HG03520 (cell line): ENCODE measurements around the gene CYFIP2.

Experiments
- ATAC-seq: cut with Tn5 transposase; IDR thresholded peaks from one replicate; pipeline ENCODE4 v1.9.1; 2021; ENCODE audit warnings: mild to moderate bottlenecking, moderate library complexity; ENCODE audit not compliant: unreplicated experiment

The CYFIP2 gene

DNA sequence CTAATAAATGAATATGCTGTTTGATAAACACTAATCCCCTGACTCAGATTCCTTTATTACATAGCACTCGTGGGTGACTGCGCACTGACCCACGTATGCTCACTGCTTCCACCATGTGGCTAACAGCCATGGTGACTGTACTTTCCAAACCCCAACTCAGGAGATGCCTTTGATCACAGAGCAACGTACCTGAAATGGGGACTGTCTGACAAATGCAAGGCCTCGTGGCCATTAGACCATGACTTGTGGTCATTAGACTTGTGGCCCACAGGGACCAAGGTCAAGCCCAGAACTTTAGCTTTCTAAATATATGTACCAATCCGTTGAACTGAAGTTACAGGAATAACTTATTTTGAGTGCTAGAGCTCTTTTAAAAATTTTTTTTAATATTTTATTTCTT lies 46.6 kb downstream of the CYFIP2 start:
- peak; percentile 91 for ATAC-seq

DNA sequence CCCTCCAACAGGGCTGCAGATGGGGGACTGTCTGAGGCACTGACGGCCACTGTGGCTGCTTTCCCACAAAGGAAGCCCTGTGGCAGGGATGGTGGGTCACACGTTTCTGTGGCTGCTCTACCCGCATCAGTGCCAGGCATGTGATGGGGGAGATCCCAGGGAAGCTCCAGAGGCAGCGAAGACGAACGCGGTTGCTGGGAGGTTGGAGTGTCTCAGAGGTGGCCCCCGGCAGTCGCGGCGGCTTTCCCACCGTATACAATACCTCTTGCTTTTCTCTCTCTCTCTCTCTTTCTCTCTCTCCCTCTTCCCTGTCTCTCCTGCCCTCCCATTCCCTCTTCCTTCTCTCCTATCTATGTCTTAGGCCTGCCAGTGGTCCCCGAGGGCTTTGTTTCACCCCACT lies 56.7 kb downstream of the CYFIP2 start:
- ATAC-seq = no peak

DNA sequence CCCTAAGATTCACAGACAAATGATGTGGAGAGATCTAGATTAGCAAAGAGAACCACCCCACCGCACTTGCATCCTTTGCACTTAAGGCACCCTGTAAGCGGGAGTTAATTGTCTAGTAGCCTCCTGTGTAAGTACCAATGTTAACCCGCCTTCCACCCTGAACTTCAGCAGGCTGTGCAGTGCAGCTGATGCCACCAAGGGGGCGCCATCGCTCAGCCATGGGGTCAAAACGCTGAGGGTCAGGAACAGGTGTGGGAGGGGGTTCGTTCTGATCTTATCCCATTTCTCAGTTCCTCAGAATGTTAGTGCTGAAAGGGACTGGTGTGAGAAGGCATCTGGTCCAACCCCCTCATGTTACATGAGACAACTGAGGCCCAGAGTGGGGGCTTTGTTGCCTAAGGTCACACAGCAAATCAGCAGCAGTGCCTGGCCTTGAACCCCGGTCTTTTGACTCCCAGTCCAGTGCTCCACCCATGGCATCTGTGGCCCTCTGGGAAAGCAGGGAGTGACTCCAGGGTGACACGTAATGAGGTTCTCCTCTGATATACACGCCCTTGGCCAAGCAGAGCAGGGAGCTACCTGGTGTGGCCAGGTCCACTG lies 57.3 kb downstream of the CYFIP2 start:
- ATAC-seq = no peak

DNA sequence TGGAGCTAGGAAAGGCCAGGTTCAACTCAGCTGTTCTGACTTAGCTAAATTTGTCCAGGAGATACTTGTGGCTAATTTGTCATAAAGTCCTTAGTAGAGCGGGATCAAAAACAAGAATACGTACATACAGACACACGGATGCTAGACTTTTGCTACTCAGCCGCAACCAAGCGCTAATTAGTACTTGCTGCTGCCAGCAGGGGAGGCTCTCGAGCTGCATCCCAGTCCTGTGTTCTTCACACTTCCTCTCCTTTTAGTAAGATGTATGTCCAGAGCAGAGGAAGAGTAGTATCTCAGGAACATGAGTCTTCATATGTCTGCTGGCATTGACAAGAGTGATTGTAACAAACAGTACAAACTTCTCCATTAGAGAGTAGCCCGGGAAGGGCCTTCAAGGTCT lies 58.3 kb downstream of the CYFIP2 start:
- ATAC-seq = no peak

DNA sequence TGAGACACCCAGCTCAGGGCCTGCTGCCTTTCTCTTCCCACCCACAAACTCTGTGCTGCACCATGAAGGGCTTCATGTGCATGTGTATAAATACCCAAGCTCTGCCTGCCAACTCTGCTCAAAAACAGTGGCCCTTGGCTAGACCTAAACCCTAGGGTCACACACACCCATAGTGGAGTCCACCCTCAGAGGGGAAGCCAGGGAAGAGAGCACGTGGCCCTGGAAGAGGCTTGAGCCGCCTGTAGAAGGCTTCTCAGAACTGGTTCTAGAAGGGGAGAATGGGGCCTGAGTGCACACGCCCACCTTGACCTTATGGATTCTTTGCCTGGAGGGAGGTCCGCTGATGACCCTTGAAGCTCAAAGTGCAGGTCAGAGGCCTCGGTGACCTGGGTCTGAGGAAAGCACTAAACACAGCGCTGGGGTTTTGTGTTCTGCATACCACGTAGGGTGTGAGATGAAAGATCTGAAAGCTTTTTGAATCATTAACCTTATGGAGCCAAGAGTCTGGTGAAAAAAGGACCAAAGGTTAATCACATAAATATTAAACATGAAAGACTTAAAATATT lies 60.6 kb downstream of the CYFIP2 start:
- no peak for ATAC-seq

DNA sequence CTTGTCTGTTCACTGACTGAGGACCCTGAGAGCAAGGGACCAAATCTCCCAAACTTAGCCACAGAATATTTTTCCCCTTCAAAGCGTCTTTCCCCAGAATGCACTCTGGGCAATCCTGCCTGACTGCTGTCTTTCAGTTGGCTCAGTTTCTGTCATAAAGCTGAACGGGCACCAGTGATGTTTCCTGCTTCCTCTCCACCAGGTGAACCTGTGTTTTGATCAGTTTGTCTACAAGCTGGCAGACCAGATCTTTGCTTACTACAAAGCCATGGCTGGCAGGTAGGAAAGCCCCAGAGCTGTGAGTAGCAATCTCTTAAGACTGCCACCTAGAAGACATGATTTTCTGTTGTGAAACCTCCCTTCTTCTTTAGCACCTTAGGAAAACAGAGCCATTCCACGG lies 61.8 kb downstream of the CYFIP2 start:
- no peak for ATAC-seq

DNA sequence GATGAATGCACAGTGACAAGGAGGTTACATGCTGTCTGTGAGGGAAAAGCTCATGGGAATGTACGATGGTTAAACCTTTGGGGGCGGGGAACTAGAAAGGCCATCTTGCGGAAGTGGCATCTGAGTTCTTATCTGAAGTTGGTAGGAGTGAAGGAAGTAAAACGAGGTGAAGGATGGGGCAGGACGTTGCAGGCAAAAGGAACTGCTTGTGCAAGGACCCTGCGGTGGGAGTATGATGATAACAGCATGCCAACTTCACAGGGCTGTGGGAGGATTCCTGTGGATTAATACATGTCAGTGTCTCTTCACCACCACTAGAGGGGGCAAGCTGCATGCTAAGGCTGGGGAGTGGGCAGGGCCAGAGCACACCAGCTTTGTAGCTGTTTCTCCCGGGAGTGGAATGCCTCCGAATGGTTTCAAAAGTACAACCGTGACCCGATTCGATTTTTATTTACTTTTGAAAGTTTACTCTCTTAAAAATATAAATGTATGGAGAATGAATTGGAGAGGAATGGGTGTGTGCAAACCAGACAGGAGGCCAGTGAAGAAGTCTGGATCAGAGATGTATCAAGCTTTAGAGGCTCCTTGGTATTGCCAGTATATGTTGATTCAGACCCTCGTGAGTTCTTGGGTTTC lies 62.5 kb downstream of the CYFIP2 start:
- peak; percentile 88 for ATAC-seq

DNA sequence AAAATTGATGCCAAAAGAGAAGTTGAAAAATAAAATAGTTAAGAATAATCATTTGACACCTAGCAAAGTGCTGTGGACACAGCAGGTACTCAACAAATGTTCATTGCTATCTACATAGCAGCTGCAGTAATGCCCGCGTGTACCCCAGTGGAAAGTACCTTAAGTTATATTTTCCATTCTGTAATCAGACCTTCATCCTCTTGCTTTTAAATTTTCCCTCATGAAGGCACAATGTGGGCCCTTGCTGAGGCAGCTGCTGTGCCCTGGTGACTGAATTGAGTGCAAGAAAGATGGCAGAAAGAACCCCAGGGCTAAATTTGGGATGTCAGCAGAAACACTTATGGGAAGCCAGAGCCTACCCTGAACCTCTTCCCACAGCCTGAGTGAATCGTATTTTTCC lies 65.9 kb downstream of the CYFIP2 start:
- no peak for ATAC-seq

DNA sequence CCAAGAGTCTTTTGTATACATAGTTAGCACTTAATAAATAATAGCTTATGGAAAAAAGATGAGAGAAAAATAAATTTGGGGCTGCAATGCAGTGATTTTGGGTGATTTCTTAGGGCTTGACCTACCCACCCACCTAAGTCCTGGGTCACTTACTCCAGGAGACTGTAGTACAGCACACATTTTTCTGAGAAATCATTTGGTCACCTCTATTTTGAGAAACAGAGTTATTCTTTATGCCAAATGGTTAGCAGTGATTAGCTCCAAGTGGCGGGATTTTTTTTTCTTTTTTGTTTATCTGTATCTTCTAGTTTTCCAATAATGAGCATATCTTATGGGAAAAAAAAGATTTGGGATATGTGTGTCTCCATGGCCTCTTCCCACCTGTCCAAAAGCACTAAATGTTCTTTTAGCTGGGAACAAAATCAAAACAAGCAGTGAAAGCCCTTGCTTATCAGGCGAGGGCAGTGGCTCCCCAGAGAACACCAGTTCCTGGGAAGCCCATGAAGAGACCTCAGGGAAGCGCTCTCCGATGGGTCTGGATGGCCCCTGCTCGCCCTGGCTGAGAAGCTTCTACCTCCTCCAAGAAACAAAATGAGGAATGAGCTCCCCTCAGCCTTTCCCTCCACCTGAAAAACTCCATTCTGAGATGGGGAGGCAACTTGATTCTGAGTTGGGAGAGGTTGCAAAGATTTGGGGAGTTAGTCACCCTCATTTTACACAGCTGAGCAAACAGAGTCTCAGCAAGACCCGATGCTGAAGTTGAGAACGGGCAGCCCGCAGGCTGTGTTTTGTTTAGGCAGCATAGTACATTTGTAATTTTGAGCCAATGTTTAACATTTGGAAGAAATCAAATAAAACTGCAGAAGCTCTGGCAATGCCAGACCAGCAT lies 69.9 kb downstream of the CYFIP2 start:
- ATAC-seq = no peak

DNA sequence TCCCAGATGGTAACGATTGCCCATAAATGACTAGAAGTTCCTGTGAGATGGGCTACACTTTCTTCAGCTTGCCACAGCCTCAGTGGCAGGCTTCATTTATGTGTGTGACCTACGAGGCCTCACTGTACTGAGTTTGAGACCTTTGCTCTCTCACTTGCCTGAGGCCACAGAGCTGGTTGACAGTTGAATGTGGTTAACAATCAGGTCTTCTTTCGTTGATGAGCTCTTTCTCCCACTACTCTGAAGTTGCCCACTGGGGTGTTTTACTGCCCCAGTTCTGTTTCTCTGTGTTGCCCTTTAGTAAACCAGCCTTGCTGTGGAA lies 70.5 kb downstream of the CYFIP2 start:
- ATAC-seq = no peak

DNA sequence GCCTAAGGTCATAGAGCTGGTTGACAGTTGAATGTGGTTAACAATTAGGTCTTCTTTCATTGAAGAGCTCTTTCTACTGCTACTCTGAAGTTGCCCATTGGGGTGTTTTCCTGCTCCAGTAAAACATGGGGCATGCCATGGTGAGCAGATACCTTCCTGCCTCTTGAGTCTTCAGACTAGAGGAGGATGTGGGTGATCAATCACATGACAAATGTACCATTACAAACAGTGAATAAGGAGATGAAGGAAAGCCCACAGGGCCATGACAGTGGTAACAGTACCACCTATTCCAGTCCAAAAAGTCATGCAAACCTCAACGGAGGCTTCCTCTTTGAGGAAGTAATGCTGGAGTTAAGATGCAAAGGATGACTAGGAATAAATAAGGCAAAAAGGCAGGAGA lies 73.5 kb downstream of the CYFIP2 start:
- no peak for ATAC-seq

DNA sequence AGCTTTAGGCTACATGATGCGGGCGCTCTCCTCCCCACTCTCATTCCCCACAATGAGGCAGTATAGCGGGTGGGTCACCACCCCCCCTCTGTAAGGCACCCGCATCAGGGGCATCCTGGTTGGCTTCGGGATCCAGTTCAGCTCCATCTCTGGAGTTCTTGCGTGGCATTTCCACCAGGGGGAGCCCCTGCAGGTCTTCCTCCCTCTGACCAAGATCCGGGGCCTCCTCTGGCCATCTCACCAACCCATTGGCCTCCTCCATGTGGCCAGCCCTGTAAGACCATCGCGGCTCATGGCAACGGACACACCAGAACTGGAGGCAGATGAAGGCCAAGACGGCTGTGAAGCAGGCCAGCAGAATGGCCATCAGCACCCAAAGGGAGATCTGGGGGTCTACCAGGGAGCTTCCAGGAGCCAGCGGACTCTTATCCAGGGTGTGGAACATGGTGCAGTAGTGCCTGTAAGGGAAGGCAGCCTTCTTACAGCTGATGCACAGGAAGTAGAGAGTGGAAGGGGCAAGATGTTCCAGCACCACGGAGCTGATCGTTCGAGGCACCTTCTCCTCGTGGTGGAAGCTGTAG lies 77.0 kb downstream of the CYFIP2 start:
- ATAC-seq = no peak

DNA sequence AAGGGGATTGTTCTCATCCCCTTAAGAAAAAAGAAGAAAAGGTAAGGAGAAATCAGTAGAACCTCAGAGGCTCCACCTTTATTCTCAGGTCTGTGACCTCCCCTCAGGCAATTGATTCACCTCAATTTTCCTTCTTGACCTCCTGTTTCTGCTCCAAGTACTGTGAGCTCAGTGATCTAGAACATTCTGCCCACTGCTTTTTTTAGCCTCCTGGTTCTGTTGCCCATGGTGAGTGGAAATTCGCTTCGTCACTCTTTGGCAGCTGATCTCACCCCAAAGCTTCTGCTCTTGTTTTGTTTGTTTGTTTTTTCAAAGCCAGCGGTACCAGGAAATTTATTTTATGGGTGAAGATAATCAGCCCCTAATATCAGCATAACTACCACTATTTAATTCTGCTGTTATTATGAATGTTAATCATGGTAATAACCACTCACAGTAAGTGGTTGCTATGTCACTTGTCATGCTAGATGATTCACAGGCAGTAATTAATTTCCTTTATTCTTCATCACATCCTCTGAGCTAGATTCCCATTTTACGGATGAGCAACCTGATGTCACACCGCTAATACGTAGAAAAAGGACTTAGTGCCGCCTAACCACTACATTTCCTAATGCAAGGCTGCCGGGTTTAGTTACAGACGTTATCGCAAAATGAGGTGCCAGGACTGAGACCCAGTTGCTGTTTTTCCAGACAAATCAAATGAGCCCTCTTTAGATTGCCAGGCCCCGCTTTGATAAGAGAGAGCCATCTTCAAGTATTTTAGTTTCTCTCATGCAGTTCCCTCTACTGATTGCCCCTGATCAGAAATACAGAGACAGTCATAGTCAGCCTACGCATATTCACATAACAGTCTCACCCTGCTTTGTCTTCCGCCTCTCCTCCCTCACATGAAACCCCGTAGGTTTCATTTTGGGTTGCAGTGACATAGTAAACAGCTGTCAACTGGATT lies 78.2 kb downstream of the CYFIP2 start:
- no peak for ATAC-seq

DNA sequence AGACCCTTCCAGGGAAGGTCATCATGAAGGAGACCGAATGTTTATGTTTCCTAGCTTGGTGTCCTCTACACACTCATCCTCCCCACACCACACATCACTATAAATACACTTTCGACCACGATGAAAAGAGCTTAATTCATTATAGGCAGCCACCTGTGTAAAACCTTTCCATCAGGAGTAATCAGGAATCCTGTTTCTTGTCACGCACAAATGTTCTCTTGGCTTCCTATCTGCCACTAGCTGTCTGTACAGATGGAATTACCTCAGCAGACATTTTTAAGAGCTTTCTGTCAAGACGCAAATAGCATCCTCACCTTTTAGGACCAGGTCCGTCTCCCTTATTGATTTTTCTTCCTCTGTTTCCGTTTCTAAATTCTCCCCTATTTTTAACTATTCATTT lies 79.1 kb downstream of the CYFIP2 start:
- ATAC-seq = no peak

DNA sequence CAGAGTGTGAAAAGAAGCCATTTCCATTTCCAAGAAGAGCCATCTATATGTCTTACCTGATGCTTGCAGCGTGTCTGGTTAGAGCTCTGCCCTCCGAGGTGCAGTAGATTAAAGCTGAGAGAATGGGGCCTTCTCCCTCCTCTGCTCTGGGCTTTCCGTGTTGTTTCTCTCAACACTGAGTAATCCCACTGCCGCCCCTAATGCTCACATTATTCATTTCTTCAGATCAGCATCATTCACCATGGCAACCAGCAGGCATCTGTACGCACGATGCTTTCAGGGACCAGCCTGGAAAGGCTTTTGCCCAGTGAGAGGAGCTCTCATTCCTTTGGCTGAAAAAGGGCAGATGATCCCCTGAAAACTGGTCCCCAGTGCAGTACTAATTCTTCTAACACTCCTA lies 79.6 kb downstream of the CYFIP2 start:
- ATAC-seq = no peak

DNA sequence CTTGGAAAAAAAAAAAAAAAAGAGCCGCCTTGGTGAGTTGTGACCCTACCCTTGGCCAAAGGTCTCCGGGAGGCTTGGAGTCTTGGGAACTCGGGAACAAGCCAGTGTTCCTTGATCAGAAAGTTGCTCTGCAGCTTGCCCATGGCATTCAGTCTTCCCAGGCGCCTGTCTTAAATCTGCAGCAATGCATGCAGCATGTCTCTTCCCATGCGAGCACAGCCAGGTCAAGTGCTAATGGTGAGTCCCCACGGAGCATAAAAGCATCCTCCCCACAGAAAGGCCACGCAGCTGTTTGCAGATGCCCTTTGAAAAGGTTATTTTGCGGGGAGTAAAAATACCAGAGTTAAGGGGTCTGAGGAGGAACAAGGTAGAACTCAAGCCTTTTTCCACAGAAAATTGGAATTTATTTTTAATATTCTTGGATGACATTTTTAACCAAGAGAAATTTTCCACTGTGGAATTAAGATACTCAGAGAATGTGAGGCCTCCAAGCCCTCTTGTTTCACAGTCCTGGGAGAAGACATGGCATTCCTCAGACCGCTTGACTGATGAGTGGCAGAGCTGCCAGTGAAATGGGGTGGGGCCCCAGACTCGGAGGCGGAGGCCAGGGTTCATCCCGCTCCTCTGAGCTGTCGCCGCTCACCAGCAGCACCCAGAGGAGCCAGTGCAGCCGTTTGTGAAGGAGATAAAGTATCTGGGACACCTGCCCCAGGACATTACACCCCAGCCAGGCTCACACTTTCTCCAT lies 81.6 kb downstream of the CYFIP2 start:
- ATAC-seq = no peak

DNA sequence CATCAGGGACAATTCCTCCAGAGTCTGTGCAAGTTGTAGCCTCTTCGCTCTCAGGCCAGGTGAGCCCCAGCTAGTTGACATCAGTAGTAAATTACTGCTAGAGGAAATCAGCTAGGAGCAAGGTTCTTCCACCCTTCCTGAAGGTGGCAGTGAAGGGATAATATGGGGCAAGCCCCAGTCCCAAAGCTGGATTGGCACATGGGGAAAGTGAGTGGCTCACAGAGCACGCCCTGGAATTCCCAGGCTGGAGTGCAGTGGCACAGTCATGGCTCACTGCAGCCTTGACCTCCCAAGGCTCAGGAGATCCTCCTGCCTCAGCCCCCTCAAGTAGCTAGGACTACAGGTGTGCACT lies 82.1 kb downstream of the CYFIP2 start:
- ATAC-seq = no peak

DNA sequence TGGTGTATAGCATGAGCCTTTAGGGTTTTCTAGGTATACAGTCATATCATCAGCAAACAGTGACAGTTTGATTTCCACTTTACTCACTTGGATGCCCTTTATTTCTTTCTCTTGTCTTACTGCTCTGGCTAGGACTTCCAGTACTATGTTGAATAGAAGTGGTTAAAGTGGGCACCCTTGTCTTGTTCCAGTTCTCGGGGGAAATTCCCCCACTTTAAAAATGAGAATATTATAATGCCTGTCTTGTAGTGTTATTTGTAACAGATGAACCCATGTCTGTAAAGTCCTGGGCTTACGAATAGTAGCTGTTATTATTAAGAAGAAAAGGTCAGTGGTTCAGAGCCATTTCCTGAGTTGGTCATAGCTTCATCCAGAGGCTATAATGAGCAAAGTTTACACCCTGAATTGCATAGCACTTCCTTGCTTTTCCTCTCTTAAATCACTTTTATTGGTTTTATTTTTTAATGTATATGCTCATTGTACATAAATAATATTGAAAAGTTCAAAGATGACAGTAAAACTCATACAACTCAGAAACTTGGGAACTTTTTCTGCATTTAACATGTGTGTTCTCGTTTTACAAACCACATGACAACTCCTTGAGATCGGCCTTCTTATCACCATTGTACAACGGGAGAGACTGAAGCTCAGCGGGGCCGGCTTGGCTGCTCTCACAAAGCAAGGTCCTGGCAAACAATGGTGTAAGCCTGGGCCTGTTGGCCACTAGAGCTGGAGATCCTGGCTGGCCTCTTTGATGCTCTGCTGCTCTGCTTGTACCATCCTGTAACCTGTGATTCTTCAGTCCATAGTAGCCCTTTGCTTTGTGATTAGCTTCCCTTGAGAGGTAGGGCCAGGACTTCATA lies 85.2 kb downstream of the CYFIP2 start:
- peak; percentile 55 for ATAC-seq

DNA sequence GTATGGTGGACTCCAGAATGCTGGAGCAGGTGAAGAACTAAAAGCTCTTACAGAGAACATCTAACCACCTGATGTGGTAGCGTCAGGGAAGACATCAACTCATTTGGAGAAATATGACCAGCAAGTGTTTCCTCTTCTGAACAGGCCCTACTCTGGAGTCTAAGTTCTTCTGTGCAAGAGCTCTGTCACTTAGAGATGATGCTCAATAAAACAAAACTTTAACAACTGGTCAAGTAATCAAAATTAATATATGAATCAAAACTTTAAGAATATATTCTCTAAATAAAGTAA lies 85.8 kb downstream of the CYFIP2 start:
- no peak for ATAC-seq
